Measurements from ENCODE around the gene HMGN4.

HMGN4 gene

DNA sequence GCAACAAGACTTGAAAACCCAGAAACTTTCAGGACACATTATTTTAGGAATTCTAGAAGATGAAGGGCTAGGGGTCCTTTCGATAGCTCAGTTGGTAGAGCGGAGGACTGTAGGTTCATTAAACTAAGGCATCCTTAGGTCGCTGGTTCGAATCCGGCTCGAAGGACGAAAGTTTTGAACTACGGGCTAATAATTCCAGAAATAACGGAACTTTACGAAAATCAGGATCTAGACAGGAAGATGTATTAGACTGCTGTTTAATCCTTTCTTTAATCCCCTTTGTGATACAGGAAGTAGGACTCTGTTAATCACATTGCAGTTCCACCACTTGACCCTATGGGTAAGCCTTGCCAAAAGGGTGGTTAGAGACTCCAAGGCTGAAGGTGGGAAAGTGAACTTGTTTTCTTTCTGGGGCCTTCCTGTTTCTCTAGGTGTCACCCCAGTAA lies 37.4 kb downstream of the HMGN4 start:
- in situ Hi-C loops (cut with HindIII; ENCODE audit: low sequenced_read_pairs): no loop called here

DNA sequence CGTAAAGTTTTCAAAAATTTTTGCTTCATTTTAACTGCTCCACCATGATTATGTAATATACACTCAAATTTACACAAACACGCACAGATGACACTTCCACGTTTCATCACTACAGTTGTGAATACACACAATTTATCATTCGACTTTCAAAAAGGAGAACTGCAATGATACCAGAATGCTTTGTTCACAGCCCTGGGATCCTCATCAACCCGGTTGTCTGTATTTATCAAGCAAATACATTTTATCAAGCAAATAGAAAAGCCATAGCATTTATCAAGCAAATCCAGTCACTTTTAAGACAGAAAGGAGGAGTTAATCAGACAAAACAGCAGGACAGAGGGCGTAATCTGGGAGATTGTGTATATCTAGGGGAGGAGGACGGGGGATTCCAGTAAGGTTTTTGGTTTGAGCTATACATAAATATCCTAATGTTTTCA lies 38.3 kb downstream of the HMGN4 start:
- in situ Hi-C loops (cut with HindIII; ENCODE audit: low sequenced_read_pairs): no loop called here

DNA sequence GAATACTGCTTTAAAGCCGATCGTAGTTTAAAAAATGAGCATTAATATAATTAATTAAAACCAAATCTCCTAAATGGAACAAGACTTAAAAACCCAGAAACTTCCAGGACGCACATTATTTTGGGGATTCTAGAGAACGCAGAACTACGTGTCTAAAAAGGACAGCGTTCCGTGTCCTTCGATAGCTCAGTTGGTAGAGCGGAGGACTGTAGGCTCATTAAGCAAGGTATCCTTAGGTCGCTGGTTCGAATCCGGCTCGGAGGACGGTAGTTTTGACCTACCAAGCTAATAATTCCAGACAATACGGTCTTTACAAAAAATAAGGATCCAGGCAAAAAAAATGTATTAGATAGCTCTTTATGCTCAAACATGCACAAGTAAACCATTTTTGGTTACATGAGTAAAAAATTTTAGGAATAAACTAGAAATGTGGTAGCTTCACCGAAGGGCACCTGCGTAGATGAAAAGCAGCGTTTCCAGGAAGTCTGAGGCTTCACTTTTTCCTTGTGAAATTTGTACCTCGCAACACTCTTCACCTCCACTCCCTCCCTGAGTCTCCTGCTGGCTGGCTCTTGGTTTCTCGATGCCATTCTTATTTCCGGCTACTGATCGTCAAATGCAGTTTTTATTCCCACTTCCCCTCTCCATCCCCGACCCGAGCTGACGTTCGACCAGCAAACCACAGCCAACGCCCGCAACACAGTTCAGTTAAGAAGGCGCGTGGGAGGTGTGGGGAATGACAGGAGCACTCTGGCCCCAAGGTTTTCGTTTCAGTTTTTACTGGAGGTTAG lies 39.0 kb downstream of the HMGN4 start:
- in situ Hi-C loops (cut with HindIII; ENCODE audit: low sequenced_read_pairs): no loop called here

DNA sequence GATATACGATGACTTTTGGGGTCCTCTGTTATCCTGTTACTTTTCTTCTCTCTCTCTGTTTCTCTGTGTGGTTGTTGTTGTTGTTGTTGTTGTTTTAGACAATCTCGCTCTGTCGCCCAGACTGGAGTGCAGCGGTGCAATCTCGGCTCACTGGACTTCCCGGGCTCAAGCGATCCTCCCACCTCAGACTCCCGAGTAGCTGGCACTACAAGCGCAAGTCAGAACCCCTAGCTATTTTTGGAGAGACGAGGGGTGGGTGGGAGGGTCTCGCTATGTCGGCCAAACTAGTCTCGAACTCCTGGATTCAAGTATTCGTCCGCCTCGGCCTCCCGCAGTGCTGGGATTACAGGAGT lies 39.5 kb downstream of the HMGN4 start:
- in situ Hi-C loops (cut with HindIII; ENCODE audit: low sequenced_read_pairs): no loop called here

DNA sequence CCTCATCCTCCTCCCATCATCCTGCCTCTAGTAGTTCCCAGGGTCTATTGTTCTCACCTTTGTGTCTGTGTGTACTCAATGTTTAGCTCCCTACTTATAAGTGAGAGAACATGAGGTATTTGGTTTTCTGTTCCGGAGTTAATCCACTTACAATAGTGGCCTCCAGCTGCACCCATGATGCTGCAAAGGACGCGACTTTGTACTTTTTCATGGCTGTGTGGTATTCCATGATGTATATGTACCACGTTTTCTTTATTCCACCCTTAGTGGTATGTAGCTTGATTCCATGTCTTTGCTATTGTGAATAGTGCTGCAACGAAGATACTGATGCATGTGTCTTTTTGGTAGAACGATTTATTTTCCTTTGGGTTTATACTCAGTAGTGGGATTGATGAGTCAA lies 40.1 kb downstream of the HMGN4 start:
- in situ Hi-C loops (cut with HindIII; ENCODE audit: low sequenced_read_pairs): no loop called here

DNA sequence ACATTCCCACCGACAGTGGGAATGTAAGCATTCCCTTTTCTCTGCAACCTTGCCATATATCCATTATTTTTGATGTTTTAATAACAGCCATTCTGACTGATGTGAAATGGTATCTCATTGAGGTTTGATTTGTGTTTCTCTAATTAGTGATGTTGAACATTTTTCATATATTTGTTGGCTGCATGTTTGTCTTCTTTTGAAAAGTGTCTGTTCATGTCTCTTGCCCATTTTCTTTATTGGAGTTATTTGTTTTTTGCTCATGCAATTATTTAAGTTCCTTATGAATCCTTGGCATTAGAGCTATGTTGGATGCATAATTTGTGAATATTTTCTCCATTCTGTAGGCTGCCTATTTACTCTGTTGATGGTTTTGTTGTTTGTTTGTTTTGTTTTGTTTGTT lies 40.6 kb downstream of the HMGN4 start:
- in situ Hi-C loops (cut with HindIII; ENCODE audit: low sequenced_read_pairs): no loop called here

DNA sequence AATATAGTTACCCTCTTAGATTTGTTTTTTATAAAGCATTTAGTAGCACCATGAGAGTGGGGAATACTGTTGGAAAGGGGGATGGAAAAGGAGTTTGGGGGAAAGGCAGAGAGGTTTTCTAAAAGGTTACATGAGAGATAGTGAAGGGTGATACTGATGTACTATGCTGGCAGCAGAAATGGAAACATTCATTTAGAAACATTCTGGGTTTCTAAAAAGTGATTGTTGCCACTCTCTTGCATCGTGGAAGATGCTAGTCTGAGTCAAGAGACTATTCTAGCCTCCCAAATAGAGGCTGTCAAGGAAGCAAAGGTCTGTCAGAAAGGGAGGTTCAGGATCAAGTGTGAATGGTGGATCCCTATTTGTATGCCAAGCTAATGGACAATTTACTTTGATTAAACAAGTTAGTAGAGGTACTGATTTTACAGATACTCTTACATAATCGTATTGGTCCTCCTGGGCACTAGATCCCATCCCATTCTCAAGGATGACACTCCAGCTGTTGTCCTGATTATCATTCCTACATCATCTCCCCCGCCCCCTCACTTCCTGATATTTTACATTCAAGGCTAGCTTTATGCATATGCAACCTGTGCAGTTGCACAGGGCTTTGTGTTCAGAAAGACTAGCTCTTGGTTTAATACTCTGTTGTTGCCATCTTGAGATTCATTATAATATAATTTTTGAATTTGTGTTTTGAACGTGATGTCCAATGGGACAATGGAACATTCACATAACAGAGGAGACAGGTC lies 43.2 kb downstream of the HMGN4 start:
- in situ Hi-C loops (cut with HindIII; ENCODE audit: low sequenced_read_pairs): no loop called here

DNA sequence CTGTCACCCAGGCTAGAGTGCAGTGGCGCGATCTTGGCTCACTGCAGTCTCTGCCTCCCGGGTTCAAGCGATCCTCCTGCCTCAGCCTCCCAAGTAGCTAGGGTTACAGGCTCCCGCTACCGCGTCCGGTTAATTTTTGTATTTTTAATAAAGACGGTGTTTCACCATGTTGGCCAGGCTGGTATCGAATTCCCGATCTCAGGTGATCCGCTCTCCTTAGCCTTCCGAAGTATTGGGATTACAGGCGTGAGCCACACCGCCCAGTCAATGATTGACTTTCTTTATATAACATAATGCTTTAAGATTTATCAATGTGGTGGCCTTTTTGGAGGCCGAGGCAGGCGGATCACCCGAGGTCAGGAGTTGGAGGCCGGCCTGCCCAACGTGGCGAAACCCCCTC lies 50.8 kb downstream of the HMGN4 start:
- in situ Hi-C loops (cut with HindIII; ENCODE audit: low sequenced_read_pairs): no loop called here

DNA sequence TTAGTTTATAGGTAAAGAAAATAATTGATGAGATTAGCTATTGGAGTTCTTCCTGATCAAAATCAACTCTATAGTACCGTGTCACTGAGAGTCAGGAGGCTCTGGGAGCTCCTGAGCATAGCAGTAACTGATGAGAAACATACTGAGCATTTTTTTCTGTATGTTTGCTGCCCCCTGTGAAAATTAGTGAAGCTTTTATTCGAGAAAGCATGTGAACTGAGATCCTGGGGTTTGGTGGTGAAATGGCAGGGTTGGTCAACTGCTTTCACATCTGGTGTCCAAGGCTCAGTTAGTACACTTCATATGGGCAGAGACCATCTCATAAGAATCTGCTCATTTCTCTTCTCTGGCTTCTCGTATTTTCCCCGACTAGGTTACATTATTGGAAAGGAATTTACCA lies 54.5 kb downstream of the HMGN4 start:
- in situ Hi-C loops (cut with HindIII; ENCODE audit: low sequenced_read_pairs): no loop called here

DNA sequence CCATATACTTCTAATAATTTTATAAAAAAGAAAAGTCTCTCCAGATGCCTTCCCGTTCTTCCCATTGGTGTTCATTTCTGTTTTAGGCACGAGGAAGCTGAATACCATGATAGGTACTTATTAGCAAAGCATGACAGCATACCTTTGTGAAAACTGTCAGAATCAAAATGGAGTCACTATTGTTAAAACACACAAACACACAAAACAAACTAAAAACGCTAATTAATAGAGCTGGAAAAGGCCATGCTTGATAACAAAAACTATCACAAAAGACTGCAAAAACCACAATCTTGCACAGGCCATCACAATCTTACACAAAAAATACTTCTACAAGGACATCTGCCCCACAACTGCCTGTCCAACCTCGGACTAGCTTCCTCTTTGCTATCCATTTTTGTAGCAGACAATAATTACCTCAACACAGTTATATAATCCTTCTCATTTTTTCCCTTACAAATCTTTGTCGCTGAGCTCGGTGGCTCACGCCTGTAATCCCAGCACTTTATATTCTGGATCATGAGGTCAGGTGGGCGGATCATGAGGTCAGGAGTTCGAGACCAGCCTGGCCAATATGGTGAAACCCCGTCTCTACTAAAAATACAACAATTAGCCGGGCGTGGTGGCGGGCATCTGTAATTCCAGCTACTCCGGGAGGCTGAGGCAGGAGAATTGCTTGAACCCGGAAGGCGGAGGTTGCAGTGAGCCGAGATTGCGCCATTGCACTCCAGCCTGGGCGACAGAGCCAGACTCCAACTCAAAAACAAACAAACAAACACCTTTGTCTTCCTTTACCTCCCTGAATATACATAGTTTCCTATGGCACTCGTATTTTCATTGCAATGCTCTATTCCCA lies 55.3 kb downstream of the HMGN4 start:
- in situ Hi-C loops (cut with HindIII; ENCODE audit: low sequenced_read_pairs): no loop called here

DNA sequence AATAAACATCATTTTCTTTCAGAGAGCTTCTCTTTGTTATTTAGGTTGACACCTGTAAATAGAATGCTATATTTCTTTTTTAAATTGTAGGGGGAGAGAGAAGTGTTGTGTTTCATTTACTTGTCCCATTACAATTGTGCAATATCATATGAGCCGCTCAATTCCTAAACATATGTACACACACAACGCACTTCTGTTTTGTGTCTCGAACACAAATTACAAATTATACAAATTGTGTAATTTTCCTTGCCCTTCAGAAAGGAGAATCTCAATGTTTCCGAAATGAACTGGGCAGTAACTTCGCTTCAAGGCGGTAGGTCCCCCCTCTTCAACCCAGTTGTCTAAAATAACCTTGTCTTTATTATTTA lies 55.9 kb downstream of the HMGN4 start:
- in situ Hi-C loops (cut with HindIII; ENCODE audit: low sequenced_read_pairs): no loop called here

DNA sequence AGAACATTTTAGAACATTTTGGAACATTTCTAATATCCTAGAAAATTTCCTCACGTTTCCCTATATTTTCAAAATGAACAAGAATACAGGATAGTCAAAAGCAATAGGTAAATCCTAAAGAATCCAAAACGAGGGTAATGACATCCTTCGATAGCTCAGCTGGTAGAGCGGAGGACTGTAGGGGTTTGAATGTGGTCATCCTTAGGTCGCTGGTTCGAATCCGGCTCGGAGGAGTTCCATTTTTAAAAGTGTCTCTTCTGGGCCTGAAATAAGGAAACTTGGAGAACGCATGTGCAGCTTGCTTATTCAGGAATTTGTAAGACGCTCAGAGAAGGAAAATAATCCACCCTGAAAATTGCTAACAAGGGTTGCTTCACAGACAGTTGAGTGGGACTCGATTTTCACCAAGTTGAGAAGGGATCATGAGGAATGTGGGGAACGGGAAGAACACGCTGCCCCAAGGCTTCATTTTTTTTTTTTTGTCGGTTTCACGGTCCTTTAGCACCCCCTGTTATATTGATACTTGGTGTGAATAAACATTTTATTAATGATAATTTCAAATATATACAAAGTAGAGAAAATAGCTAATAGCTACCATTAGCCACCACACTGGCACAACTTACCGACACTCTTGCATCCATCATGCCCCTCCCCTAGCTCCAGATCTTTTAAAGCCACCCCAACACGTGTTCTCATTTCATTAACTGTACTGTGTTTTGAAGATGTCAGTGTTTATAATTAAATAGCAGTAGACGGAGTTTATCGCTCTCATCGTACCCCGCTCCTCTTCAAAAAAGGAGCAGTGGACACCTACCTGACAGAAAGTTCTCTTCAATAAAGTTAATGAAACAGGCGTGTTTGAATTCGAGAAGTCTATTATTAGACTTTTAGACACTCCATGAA lies 56.8 kb downstream of the HMGN4 start:
- in situ Hi-C loops (cut with HindIII; ENCODE audit: low sequenced_read_pairs): no loop called here

DNA sequence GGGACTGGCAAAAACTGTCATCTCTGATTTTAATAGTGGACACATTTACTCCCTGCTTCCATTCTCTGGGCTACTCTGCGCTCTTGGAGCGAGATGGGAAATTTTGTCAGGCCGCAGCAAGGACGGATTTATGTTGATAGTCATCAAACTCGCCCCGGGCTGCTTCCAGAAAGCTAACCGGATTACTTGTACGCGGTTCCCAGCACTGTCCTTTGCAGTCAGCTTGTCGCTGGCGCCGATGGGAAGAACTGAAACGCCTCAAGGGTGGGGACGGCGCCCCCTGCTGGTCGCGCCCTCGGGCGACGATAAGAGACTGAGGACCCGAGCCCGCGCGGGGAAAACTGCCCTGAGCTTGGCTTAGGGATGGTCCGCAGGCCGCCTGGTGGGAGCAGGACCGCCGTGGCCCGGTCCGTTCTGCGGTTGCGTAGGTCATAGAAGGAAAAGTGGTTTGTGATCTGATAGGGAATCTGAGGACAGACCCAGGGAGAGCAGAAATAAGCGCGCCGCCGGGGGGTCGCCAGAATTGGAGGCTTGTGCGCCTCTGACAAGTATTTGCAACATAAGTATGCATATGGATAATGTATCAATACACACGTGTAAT lies 57.6 kb downstream of the HMGN4 start:
- in situ Hi-C loops (cut with HindIII; ENCODE audit: low sequenced_read_pairs): no loop called here

Measured in DLD1 (cell line).